HepG2 (cell line): ENCODE data around the gene PDGFB. TPM values are rescaled to one million over a fixed set of nuclear protein-coding genes. Genes with fewer than 3 reads are reported as not detected.

Experiments
- ATAC-seq: fragments of 200-7000 bp; cut with Tn5 transposase; 3 replicates; pipeline ENCODE4 v1.9.1; 2020; ENCODE audit warnings: mild to moderate bottlenecking, moderate library complexity
- BruUV-seq: library from RNA; stranded (reverse); fragments of 400-500 nt; replicated peaks from 2 replicates; lab custom pipeline; 2021; lab: Mats Ljungman, UMichigan
- CTCF ChIA-PET: fragments of 300-600 bp; formaldehyde crosslinking; extraction: SDS; loops from one replicate; lab custom pipeline; 2021; ENCODE audit warnings: low total read pairs, inconsistent platforms, low intra/inter-chr PET ratio; lab: Yijun Ruan, JAX
- POLR2A ChIA-PET: fragments of 350-600 bp; sonication (Branson Sonifier 250); formaldehyde crosslinking; loops from one replicate; lab custom pipeline; 2020; ENCODE audit warnings: antibody characterized with exemption, inconsistent platforms; lab: Yijun Ruan, JAX
- DNase-seq: peaks from one replicate; pipeline ENCODE4 v3.0.0-alpha.2; 2015; ENCODE audit warnings: low spot score
- FAIRE-seq: peaks from 3 replicates; lab custom pipeline; 2011; peaks lifted over from hg19 to GRCh38; lab: Jason Lieb, UNC
- H2AFZ ChIP-seq: one replicate; pipeline ENCODE4 v1.6.1; 2011; ENCODE audit warnings: low read length, inconsistent platforms
- H3K27ac ChIP-seq: fragments of 300-600 bp; 3 replicates; pipeline ENCODE4 v1.8.0; 2011; ENCODE audit warnings: mixed run types, mild to moderate bottlenecking, mixed read lengths, low read length, inconsistent platforms; ENCODE audit not compliant: insufficient read depth; ENCODE audit errors: extremely low read length
- H3K27me3 ChIP-seq, 2 experiments: fragments of 200-600 bp in 1 of 2; 2 replicates in 1 of 2; 3 replicates in 1 of 2; pipeline versions ENCODE4 v1.6.0 to v1.8.0; 2011; ENCODE audit warnings: low read length in 2 of 2, mild to moderate bottlenecking in 2 of 2, moderate library complexity in 2 of 2, inconsistent platforms in 1 of 2; ENCODE audit not compliant: insufficient read depth in 2 of 2, control insufficient read depth in 1 of 2
- H3K36me3 ChIP-seq, 2 experiments: fragments of 200-600 bp in 1 of 2; replicated peaks in 1 of 2; 2 replicates in 1 of 2; 3 replicates in 1 of 2; pipeline versions ENCODE4 v1.5.1 to v1.8.0; 2011; ENCODE audit warnings: low read length in 2 of 2, inconsistent platforms in 1 of 2; ENCODE audit not compliant: insufficient read depth in 2 of 2, control insufficient read depth in 1 of 2
- H3K4me1 ChIP-seq: 2 replicates; pipeline ENCODE4 v1.5.1; 2012; ENCODE audit warnings: low read length, inconsistent platforms; ENCODE audit not compliant: insufficient read depth
- H3K4me2 ChIP-seq: 2 replicates; pipeline ENCODE4 v1.6.0; 2011; ENCODE audit warnings: low read depth, low read length, inconsistent platforms
- H3K4me3 ChIP-seq, 3 experiments: fragments of 200-600 bp in 1 of 3; sonication (generic), shearing (Covaris generic) in 1 of 3; replicated peaks in 1 of 3; 2 replicates each; pipeline ENCODE4 v1.5.1; 2011 to 2016; ENCODE audit warnings: low read length in 3 of 3, inconsistent platforms in 2 of 3, low read depth in 2 of 3, mild to moderate bottlenecking in 2 of 3, control low read depth in 1 of 3, mixed read lengths in 1 of 3; ENCODE audit not compliant: insufficient read depth in 1 of 3
- H3K79me2 ChIP-seq: one replicate; pipeline ENCODE4 v1.6.1; 2011; ENCODE audit warnings: low read length, inconsistent platforms; ENCODE audit not compliant: insufficient read depth
- H3K9ac ChIP-seq: 2 replicates; pipeline ENCODE4 v1.6.0; 2011; ENCODE audit warnings: mild to moderate bottlenecking, low read depth, low read length, inconsistent platforms; ENCODE audit not compliant: insufficient read depth
- H3K9me3 ChIP-seq: 2 replicates; pipeline ENCODE4 v1.5.1; 2012; ENCODE audit warnings: mild to moderate bottlenecking, low read length
- H4K20me1 ChIP-seq: 2 replicates; pipeline ENCODE4 v1.6.0; 2011; ENCODE audit warnings: inconsistent platforms, mild to moderate bottlenecking, low read length, moderate library complexity; ENCODE audit not compliant: insufficient read depth
- FOXC1 ChIP-seq: sonication (generic); formaldehyde crosslinking; IDR thresholded peaks from 2 replicates; pipeline ENCODE4 v1.8.0; 2022; ENCODE audit warnings: mild to moderate bottlenecking, missing genetic modification reagents, borderline replicate concordance
- HMG20A ChIP-seq: IDR thresholded peaks from 2 replicates; pipeline ENCODE4 v1.6.1; 2016; ENCODE audit warnings: borderline replicate concordance
- KLF9 ChIP-seq: IDR thresholded peaks from 2 replicates; pipeline ENCODE4 v1.6.1; 2016; ENCODE audit warnings: low read depth
- MIER3 ChIP-seq: IDR thresholded peaks from 2 replicates; pipeline ENCODE4 v1.6.1; 2016; ENCODE audit warnings: missing compliant biosample characterization, borderline replicate concordance
- SNAPC2 ChIP-seq: sonication (generic); formaldehyde crosslinking; IDR thresholded peaks from 2 replicates; pipeline ENCODE4 v1.8.1; 2022; ENCODE audit warnings: mild to moderate bottlenecking, missing genetic modification reagents
- YEATS4 ChIP-seq: sonication (generic); formaldehyde crosslinking; IDR thresholded peaks from 2 replicates; pipeline ENCODE4 v1.4.0; 2020; ENCODE audit warnings: missing genetic modification reagents, borderline replicate concordance
- ZBTB42 ChIP-seq: sonication (generic); formaldehyde crosslinking; IDR thresholded peaks from 2 replicates; pipeline ENCODE4 v1.5.0; 2020; ENCODE audit warnings: mild to moderate bottlenecking, missing genetic modification reagents
- ZFP36L2 ChIP-seq: sonication (generic); formaldehyde crosslinking; IDR thresholded peaks from 2 replicates; pipeline ENCODE4 v1.4.0; 2020; ENCODE audit warnings: missing genetic modification reagents
- ZNF577 ChIP-seq: sonication (generic); formaldehyde crosslinking; IDR thresholded peaks from 2 replicates; pipeline ENCODE4 v1.4.0; 2020; ENCODE audit warnings: mild to moderate bottlenecking, low read depth, missing genetic modification reagents, borderline replicate concordance
- ZNF605 ChIP-seq: sonication (generic); formaldehyde crosslinking; IDR thresholded peaks from 2 replicates; pipeline ENCODE4 v1.8.0; 2022; ENCODE audit warnings: mild to moderate bottlenecking, missing genetic modification reagents
- ZSCAN30 ChIP-seq: sonication (generic); formaldehyde crosslinking; IDR thresholded peaks from 2 replicates; pipeline ENCODE4 v1.5.0; 2020; ENCODE audit warnings: mild to moderate bottlenecking, missing genetic modification reagents
- whole genome bisulfite sequencing: methylation state at CpG from one replicate; pipeline ENCODE4 v1.1.6; 2017; ENCODE audit warnings: low lambda C conversion rate; 5-methylcytosine and 5-hydroxymethylcytosine counted together
- in situ Hi-C: cut with HindIII; loops from 2 replicates; pipeline ENCODE4 v1.10.0; 2017; ENCODE audit warnings: low pct_unique_long_range_greater_than_20kb; ENCODE audit not compliant: extremely low pct_ligation_motif_present
- intact Hi-C: fragments of 100-400 bp; cut with micrococcal nuclease; formaldehyde crosslinking; loops from one replicate; pipeline ENCODE4 v1.10.0; 2022; ENCODE audit not compliant: unreplicated experiment
- polyA plus RNA-seq, 8 experiments: library from polyadenylated mRNA; depleted of rRNA in 3 of 8; stranded (reverse) in 7 of 8; unstranded in 1 of 8; fragments of >200 nt; fragmentation: Illumina TruSeq in 4 of 8; extraction: Trizol in 4 of 8; gene quantifications; 2 replicates each; pipeline versions ENCODE4 v1.2.1 to v1.2.3, GENCODE V29; 2011 to 2016; ENCODE audit warnings: low read depth in 4 of 8, missing spikeins in 1 of 8, mixed read lengths in 1 of 8; ENCODE audit not compliant: insufficient read depth in 1 of 8
- total RNA-seq, 5 experiments: library from RNA; depleted of rRNA; stranded (reverse); fragments of >200 nt; fragmentation: Illumina TruSeq; extraction: Trizol; gene quantifications; 2 replicates each; pipeline ENCODE4 v1.2.3, GENCODE V29; 2016; ENCODE audit warnings: low read depth in 1 of 5
- TF ChIP-seq, protein P1 (sequence below): sonication (generic); formaldehyde crosslinking; IDR thresholded peaks from 2 replicates; pipeline ENCODE4 v1.5.0; 2020; ENCODE audit warnings: missing genetic modification reagents, mild to moderate bottlenecking, borderline replicate concordance

PDGFB gene
- total and polyA plus RNA-seq, 2 of the 13 experiments (the other 11 are each of a cell fraction or from before 2014, with no cell fraction given) = 1.4 to 10.1 TPM

DNA sequence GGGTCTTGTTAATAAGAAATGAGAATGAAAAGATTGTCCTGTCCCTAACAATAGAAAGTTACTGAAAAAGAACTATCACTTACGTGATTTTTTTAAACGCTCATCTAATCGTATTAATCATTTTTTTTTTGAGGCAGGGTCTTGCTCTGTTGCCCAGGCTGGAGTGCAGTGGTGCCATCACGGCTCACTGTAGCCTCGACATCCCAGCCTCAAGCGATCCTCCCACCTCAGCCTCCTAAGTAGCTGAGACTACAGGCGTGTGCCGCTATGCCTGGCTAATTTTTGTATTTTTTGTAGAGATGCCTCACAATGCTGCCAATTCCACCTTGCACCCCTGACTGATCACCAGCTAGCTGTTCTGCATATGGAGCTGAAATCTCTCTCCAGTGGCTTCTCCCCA lies 15.7 kb downstream of the PDGFB start:
- Histone ChIP-seq H3K9me3 (no peaks in the 10 kb centered on the region), H3K4me2 (no peak overlapping the region), H3K27ac (no peak overlapping the region), H2AFZ (no peak overlapping the region), H3K79me2 (no peaks in the 10 kb centered on the region), H3K4me3 (no peak overlapping the region)
- BruUV-seq = no TSS peak
- in situ Hi-C loops = no loop called here
- intact Hi-C loops = no loop called here
- WGBS = 95% methylated on average over 8 of the region's 8 CpGs
- FAIRE-seq = no peak
- TF ChIP-seq ZBTB42 (CRISPR knock-in tag) = no peak
- no peak for TF ChIP-seq ZFP36L2
- TF ChIP-seq, protein P1, sequence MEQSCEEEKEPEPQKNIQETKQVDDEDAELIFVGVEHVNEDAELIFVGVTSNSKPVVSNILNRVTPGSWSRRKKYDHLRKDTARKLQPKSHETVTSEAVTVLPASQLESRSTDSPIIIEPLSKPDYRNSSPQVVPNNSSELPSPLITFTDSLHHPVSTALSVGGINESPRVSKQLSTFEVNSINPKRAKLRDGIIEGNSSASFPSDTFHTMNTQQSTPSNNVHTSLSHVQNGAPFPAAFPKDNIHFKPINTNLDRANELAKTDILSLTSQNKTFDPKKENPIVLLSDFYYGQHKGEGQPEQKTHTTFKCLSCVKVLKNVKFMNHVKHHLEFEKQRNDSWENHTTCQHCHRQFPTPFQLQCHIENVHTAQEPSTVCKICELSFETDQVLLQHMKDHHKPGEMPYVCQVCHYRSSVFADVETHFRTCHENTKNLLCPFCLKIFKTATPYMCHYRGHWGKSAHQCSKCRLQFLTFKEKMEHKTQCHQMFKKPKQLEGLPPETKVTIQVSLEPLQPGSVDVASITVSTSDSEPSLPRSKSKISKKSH (CRISPR knock-in tag) = no peak
- no peak for TF ChIP-seq MIER3 (CRISPR knock-in tag)
- TF ChIP-seq SNAPC2 = no peak
- TF ChIP-seq ZSCAN30 = no peak
- TF ChIP-seq YEATS4 = no peak
- no peak for TF ChIP-seq HMG20A (CRISPR knock-in tag)
- no peak for TF ChIP-seq FOXC1
- TF ChIP-seq ZNF605 (CRISPR knock-in tag) = no peak
- TF ChIP-seq ZNF577 (CRISPR knock-in tag) = no peak
- TF ChIP-seq KLF9 (CRISPR knock-in tag) = no peak
- TF ChIP-seq, all 625 proteins: peak for 0
- DNase-seq (no peak), ATAC-seq (no peak)
- Histone ChIP-seq H3K9ac (no peak overlapping the region), H4K20me1 (peaks cover 11% of the 10 kb centered on the region), H3K4me1 (peaks cover 21% of the 10 kb centered on the region), H3K27me3 (no peaks in the 10 kb centered on the region), H3K36me3 (peaks cover 10 to 35% of the 10 kb centered on the region in 2 experiments)
- ChIA-PET POLR2A (interaction anchor here (1.4 kb wide), 1 partner anchor 14 kb away, joined by 5 read pairs; no protein-coding TSS in a partner anchor), CTCF (no interaction called here)
